HG02588 (cell line): ENCODE measurements around the gene SPSB1.

Source experiments
- ATAC-seq: cut with Tn5 transposase; IDR thresholded peaks from one replicate; pipeline ENCODE4 v1.9.1; 2021; ENCODE audit warnings: mild to moderate bottlenecking, moderate library complexity; ENCODE audit not compliant: unreplicated experiment

The SPSB1 gene

DNA sequence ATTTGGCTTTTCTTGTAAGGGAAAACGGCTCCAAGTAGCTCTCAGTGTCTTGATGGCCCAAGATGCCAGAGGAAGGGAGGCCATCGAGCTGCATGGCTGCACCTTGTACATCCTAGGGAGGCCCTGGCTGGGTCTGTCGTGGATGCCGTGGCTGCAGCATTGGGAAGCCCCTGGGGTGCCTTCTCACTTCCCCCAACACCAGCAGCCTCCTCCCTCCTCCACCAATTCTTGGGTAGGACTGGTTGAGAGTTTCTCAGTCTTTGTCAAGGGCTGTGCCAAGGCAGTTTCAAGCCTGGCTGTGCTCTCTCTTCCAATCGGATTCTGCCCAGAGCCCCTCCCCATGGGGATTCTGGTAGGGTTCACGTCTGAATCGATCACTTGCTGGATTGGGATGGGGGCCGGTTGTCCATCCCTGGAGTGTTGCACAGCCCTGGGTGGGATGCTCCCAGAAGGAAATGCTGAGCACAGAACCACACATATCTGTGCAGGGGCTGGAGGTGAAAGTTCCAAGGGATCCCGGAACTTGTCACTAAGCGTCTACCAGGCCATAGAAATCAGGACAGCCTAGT is 14.0 kb upstream of the SPSB1 start:
- ATAC-seq: no peak

DNA sequence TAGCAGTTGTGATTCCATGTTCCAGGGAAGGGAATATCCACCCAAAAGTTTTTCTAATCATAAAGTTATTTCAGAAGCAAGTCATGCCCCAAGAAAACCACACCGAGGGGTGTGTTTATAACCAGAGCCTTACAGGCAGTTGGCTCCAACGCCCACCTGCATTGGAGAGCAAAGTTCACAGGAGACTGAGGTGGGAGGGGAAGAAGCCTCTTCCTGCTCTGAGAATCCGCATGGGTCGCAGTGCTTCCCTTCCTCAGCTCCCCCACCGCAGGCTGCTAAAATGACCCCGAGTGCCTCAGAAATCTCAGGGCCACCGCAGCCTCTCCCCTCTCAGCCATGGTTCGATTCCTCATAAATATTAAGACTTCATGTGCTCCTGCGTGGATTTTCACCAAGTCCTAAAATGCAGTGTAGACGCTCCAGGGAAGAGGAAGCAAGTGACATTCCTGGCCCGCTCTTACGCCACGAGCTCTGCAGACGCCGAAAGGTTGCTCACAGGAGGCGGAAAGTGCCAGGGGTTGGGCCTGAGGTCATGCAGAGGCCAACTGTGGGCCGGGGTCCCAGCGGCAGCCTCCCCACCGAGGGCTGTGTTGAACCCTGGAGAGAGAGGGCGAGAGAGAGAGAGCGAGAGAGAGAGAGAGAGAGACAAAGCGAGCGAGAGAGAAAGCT is 13.4 kb upstream of the SPSB1 start:
- no peak for ATAC-seq

DNA sequence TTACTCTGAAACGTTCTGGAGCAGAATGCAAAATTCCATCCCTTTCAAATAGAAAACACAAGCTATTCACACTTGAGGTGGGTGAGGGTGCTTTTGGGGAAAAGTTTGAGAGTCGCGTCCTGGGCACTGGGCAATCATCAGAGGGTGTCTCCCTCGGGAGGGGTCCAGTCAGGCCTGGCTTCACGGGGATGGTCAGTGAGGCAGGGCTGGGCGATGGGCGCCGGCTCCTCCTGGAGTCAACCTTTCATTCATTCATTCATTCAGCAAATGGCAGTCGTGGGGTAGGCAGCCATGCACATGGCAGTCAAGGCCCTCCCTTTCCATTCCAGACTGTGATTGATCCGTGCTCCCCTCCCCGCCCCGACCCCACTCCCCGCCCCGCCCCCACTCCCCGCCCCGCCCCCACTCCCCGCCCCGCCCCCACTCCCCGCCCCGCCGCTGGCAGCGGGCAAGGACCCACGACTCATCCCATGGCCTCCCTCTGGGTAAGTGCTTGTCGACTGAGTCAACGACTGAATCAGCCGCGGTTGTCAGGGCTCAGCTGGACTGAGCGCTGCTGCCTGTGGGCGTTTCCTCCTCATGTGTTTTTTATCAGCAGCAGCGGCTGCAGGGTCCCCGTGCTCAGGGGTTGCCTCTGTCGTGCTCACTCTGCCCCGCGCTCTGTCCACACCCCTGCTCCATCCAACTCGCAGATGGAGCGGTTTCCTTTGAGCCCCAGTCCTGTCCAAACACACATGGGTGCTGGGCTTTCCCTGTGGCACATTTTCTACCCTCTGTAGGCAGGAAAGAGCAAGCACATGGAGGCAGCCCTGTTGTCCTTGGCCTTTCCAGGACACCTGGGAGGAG is 12.5 kb upstream of the SPSB1 start:
- ATAC-seq: no peak

DNA sequence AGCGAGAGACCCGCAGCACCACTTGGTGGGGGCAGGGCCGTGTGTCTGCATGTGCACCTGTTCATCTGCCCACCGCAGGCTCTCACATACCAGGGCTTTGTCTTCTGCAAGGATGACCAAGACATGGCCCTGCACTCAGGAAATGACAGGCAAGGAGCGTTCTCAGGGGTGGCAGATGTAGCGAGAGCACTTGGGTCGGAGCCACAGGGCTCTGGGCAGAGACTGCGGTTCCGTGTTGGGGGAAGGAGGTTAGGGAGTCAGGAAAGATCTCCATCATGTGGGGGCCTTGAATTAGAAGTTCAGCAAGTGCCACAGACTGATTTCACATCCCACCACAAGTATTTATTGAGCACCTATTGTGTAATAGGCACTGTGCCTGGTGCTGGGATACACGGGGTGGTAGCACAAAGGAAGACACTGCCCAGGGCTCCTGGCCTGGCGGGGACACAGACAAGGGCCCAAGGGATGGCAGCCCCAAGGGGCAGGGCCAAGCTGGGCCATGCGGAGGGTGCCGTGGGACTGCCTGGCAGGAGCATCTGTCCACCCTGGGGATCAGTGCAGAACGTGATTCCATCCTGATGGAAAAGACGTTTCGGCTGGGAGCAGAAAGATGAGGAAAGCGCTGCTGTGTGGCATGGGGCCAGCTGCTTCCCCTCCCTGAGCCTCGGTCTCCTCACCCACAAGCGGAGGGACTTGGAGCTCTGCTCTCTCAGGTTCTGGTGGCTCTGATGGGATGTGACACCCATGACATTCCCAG is 11.4 kb upstream of the SPSB1 start:
- no peak for ATAC-seq

DNA sequence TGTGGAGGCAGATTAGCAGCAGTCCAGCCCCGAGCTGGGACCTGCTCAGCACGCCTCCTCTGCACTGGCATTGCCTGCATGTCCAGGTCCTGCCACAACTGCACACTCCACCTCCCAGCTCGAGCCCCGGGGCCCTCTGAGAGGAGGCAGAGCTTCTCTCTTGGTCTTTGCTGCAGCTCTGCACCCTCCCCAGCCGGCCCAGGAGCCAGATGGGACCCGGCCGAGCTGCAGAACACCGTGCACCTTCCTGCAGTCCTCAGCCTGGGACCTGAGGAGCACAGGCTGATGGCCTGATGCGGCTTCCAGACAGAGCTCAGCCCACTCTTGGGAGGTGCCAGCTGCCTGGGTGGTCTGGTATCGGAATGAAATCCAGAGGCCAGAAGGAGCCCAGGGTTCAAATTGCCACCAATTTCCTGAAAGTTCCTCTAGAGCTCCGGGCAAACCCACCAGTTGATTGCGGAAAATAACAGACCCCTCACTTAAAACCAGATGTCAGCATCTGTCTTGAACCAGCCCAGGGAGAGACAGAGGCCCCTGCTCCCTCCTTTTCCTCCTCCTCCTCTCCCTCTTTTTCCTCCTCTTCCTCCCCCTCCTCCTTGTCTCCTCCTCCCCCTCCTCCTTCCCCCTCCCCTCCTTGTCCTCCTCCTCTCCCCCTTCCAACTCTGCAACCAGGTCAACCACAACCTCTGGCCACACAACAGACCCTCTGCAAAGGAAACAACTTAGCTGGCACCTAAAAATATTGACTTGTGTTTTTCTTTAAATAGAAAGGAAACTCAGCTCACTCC is 10.6 kb upstream of the SPSB1 start:
- ATAC-seq: no peak

DNA sequence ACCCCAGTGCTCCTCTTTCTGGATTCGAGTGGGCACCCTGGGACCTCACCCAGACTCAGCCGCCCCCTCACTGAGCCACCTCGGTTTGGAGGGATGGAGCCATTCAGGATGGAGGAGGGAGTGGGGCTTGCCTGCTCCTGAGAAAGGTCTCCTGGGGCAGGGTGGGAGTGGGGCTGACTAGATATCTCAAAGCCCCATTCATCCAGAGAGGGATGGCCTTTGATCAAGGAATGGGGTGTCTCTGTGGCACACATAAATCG is 10.1 kb upstream of the SPSB1 start:
- ATAC-seq: no peak

DNA sequence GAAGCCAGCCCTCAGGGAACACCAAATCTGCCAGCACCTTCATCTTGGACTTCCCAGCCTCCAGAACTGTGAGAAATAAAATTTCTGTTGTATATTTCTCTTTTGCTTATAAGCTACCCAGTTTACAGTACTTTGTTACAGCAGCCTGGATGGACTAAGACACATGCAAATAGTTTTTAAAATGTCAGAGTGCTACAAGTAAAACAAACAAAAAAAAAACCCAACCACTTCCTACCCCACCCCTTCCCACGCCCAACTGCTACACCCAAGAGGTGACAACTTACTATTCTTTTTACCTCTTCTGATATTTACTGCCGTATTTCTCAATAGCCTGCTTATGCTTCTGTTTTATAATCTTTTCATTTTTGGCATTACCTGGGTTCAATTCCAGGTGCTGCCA is 8.6 kb upstream of the SPSB1 start:
- ATAC-seq: no peak

DNA sequence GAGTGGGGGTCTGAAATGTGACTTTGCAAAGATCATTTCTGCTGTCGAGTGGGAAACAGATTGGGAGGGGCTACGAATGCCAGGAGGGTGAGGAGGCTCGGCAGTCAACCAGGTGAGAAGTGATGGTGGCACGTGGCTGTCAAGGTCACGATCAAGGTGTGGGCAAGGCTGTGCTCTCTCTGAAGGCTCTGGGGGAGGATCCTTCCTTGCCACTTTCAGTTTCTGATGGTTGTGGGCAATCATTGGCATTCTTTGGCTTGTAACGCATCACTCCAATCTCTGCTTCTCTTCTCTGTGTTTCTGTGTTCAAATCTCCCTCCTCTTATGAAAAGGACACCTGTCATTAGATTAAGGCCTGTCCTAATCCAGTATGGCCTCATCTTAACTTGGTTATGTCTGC is 6.1 kb upstream of the SPSB1 start:
- ATAC-seq: no peak

DNA sequence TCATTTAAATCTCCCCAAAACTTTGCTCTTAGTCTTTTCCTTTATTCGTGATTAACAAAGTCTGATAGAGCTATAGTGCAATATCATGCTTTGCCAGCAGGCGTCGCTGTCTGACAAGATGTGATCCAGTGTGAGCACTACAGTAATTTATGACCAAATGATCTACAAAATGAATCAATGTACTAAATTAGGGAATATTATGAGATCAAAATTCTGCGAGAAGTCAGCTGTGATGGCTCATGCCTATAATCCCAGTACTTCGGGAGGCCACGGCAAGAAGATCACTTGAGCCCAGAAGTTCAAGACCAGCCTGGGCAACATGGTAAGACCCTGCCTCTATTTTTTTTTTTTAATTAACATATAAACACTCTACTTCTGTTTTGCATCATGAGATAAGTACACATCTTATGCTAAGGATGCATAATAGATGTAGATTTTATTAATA is 3.6 kb upstream of the SPSB1 start:
- no peak for ATAC-seq

DNA sequence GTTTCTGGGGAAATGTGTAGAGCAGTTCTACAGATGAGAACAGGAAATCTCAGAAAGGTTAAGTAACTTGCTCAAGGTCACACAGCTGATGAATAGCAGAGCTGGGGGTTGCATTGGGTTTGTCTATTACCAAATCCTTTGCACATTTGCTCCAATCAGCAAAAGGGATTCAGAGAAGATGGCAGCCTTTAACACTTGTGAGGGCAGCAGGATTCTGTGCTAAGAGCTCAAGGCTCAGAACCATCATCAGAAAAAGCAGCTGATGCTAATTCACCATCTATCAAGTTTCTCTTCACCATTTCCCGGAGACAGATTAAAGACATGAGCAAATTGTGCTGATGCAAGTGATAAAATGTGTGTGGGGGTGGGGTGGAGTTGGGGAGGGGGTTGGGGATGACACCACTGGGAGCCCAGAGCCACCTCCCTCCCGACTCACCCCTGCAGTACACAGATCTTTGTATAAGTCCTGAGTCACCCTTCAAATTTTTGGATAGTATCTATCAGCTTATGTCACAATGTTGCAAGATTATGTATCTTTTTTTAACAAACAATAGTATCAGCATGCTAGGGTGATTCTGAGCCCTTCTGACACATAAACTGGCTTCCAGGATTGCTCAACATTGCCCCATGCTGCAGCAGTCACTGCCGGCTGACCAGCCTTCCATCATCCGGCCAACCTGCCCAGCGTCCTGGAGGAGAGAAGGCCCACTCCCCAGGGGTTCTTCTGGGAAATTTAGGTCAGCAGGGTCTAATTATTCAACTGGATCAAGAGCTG is 2.8 kb upstream of the SPSB1 start:
- no peak for ATAC-seq

DNA sequence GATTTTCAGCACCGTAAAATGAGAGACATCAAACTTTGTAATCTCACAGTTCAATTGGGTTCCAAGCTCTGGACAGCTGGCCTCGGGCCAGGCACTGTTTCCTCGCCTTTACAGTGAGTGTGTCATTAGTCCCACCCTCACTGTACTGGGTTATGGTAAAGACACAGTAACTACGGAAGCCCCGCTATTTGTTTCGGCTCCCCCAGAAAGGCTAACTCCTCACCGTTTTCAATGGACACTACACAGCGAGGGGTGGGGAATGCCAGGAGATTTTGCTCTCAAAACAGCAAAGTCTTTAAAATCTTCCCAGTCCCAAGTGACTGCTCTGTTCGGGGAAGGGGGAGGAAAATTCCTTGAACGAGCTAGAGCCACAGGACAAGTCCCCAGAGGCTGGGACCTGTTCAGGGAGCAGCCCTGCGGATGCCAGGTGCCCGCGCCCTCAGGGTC is 757 bp upstream of the SPSB1 start:
- no peak for ATAC-seq

DNA sequence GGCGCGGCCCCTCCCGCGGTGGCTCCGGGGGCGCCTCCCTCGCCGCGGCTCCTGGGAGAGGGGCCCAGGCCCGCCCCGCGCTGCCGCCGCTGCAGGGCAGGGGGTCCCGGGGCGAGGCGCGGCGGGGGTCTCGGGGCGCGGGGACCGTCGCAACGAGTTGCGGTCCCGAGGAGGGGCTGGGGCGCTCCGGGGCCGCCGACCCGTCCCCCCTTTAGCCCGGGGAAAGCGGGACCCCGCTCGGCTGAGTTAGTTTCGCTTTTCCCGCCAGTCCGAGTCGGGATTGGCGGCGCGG is 493 bp downstream of the SPSB1 start:
- no peak for ATAC-seq

DNA sequence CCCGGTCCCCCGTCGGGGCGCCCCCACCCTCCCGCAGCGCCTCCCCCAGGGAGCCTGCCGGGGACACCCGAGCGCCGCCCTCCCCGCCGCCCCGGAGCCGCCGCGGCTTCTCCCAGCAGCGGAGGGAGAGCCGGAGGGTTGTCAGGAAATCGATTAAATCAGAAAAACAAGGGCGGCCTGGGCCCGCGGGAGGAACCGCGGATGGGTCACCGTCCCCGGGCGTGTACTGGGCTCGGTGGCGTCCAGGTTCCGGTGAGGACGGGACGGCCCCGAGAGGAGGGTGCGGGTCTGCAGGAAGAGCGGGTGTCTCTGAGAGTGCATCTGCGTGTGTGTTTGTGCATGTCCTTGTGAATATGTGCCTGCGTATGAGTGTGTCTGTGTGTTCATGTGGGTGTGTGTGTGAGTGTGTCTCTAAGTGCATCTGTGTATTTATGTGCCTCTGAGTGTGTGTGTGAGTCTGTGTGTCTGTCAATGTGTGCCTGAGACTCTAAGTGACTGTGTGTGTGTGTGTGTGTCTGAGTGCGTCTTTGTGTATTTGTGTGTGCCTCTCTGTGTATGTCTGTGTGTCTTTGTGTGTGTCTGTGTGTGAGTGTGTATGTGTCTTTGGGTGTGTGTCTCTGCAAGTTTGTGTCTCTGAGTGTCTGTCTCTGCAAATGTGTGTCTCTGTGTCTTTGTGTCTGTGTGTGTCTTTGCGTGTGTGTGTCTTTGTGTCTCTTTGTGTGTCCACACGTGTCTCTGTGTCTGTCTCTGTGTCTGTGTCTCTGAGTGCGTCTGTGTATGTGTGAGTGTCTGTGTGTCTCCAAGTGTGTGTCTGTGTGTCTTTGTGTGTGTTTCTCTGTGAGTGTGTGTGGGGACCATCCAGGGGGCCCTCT is 1.1 kb downstream of the SPSB1 start:
- peak; percentile 23 for ATAC-seq

DNA sequence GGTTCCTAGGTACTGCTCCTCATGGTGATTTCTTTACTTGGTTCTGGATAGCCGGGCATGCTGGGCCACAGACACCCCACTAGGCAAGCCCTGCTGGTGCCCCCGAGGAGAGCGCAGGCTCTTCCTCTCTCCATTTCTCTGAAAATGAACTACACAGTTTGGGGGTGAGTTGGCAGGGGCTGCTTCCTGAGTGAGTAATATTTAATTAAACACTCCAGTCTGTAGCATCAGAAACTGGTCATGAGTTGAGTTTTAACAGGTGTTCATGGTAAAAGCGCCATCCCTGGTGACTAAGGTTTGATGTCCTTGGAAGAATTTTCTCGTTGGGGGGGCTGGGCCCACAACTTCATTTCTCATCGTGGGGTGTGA is 1.7 kb downstream of the SPSB1 start:
- no peak for ATAC-seq

DNA sequence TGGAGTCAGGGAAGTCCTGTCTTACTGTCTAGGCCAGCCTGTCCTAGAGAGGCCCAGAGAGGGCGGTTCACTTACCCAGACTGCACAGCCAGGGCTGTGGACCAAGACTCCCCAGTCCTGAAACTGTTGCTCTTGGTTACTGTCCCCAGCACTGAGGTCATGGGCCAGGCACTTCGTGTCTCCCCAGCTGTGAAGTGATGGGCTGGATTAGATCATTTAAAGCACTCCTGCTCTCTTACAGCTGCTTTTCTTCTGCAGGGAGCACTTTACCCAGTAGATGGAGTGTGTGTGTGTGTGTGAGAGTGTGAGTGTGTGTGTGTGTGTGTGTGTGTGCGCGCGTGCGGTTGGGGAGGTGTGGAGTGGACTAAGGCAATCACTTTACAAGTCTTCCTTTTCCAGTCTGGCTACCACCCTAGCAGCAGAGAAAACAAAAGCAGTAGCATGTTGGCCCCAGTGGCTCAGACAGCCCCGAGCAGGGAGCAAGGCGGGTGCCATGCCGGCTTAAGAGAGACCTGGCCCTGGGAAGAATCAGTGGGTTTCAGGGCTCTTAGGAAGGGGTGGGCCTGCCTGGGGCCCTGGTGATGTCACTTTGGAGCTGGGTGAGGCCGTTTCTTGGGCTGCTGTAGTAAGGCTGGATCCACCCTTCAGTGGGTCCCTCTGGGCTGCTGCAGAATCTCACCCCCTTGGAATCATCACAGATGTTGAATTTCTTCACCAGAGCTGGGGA is 2.4 kb downstream of the SPSB1 start:
- ATAC-seq: no peak

DNA sequence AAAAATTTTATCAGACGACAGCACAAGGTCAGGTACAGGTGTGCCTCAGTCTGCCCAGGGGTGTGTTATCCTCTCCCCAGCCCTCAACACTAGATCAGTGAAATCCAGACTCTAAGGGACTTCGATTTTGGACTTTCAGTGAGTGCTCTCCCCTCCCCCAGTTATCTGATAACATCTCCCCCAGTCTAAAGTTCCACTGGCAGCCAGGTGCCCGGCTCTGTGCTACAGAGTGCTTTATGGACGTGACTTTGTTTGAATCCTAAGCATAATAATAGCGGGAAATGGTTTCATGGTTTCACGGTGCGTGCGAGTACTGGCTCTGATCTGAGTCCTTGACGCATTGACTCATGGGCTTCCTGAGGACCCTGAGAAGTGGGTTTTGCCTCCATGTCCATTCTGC is 3.2 kb downstream of the SPSB1 start:
- ATAC-seq: no peak

DNA sequence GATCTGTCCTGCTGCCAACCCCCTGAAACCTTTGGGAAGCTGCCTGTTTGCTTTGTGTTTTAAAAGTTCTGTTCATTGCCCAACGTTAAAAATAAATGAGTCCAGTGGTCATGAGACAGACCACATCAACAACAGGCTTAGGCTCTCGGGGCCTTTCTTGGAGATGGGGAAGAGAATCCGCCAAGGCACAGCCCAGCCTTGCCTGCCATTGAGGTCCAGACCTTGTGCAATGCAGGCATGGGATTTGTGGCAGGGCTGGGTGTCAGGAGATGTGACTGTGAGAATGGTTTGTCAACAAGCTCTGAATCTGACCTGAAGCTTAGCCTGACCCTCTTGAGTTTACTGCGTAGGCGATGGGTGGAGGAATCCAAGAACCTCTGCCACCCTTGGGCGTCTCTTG is 4.2 kb downstream of the SPSB1 start:
- ATAC-seq: no peak

DNA sequence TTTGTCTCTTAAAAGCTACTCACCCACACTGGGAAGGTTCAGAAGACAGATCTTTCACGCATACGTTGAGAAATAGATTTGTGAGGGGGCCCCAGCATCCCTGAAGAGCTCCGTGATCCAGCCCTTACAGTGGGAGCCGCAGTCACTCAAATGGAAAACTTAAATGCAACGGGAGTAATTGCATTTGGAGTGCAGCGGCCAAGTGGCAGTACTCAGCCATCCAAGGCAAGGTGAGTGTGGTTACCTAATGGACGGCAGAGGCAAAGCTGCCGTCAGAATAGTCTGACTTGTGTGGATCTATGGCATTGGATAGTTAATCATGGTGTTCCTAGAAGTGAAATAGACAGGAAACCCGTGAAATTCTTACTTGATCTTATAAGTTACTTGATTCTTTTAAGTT is 5.1 kb downstream of the SPSB1 start:
- ATAC-seq: no peak

DNA sequence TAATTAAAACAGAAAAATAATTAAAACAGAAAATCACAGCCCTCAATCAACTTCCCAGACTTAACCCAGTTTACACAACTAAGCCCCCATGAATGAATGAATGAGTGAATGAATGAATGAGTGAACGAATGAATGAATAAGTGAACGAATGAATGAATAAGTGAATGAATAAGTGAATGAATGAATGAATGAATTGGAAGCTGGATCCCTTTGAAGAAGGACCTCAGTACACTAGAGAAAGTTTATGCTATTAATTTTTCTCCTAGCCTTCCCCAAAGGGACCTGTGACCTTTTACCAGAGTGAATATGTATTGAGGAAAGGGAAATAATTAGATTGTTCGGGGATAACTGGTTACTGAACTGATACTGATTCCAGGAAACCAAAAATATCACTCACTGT is 5.6 kb downstream of the SPSB1 start:
- ATAC-seq: no peak
